Cardiac fibroblast (primary cell): ENCODE measurements around the gene AP3B1.
A peak's percentile ranks its signal among the peaks of the same experiment; 100 is the strongest.
"Not testable (repeated sequence)": the region's sequence is repeated elsewhere in the genome, so short reads cannot be mapped to it uniquely, and the experiment has no call there.

Experiments used
- DNase-seq, 2 donors: peaks; one replicate each; pipeline versions ENCODE4 v3.0.0 to v3.0.0-alpha.2; 2010; ENCODE audit warnings: low read depth in 2 of 2
- H3K4me3 ChIP-seq, 2 donors: replicated peaks in 1 of 2; 1 replicate in 1 of 2; 2 replicates in 1 of 2; pipeline ENCODE4 v1.5.1; 2011; ENCODE audit warnings: low read depth in 2 of 2, low read length in 2 of 2, mild to moderate bottlenecking in 2 of 2, moderate library complexity in 1 of 2
- TF ChIP-seq, protein P1 (sequence below): IDR thresholded peaks from one replicate; pipeline ENCODE4 v1.5.1; 2011; ENCODE audit warnings: low read depth, mild to moderate bottlenecking, low read length, inconsistent platforms

AP3B1 gene

DNA sequence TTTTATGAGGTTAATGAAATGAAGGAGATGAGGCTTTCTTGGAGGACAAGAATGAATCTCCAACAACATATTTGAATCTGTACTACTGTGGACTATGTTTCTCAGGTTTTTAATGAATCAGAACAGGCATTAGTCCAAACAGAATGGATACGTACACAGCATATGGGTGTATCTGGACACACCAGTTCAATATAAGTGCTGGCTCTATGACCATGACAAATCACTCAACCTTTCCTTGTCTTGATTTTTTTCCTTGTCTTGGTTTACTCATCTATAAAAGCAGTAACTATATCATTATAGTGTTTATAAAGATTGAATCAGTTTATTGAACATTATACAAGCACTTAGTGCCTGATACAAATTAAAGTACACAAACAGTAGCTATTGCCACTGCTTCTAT is 104.1 kb downstream of the AP3B1 start:
- TF ChIP-seq, protein P1, sequence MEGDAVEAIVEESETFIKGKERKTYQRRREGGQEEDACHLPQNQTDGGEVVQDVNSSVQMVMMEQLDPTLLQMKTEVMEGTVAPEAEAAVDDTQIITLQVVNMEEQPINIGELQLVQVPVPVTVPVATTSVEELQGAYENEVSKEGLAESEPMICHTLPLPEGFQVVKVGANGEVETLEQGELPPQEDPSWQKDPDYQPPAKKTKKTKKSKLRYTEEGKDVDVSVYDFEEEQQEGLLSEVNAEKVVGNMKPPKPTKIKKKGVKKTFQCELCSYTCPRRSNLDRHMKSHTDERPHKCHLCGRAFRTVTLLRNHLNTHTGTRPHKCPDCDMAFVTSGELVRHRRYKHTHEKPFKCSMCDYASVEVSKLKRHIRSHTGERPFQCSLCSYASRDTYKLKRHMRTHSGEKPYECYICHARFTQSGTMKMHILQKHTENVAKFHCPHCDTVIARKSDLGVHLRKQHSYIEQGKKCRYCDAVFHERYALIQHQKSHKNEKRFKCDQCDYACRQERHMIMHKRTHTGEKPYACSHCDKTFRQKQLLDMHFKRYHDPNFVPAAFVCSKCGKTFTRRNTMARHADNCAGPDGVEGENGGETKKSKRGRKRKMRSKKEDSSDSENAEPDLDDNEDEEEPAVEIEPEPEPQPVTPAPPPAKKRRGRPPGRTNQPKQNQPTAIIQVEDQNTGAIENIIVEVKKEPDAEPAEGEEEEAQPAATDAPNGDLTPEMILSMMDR, result no peak
- no peak overlapping the region for H3K4me3 ChIP-seq
- no peak for DNase-seq

DNA sequence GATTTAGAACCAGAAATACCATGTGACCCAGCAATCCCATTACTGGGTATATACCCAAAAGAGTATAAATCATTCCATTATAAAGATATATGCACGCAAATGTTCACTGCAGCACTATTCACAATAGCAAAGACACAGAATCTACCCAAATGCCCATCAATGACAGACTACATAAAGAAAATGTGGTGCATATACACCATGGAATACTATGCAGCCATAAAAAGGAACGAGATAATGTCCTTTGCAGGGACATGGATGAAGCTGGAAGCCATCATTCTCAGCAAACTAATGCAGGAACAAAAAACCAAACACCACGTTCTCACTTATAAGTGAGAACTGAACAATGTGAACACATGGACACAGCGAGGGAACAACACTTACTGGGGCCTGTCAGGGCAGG is 105.8 kb downstream of the AP3B1 start:
- H3K4me3 ChIP-seq, DNase-seq: not testable (repeated sequence)

DNA sequence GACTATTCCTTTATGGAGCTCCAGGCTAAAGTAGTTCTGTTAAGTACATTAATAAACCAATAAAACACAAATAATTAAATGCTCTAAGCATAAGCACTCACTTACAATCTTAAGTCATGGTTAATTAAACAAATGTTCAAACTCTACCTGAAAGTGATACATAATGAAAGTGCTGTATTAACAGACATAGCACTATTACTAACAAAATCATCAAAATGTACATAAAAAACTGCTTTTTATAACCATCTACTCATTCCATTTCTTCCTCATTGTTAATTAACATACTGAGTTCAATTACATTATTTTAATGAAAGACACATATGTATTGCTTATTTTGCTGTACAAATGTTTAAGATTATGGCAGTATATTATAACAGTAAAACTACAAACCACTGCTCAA is 107.3 kb downstream of the AP3B1 start:
- TF ChIP-seq, protein P1, result no peak
- no peak for DNase-seq
- H3K4me3 ChIP-seq, result no peak overlapping the region

DNA sequence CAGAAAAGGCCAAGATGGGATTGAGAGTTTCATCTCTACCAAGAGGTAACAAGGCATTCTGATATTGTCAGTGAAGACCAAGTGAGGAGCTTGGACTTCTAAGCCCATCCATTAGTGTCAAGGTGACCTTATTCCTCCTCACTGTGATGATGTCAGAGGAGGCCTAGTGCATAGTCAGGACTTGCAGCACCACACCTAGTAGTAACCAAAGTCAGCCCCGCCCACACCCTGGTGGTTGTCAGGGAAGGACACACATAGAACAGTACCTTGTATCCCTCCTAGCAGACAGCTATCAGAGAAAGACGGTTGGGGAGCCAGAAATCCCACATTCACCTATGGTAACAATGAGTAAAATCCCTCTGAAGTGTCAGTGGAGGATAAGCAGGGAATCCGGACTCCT is 111.7 kb downstream of the AP3B1 start:
- TF ChIP-seq, protein P1, result no peak
- no peak for DNase-seq
- no peak overlapping the region for H3K4me3 ChIP-seq

DNA sequence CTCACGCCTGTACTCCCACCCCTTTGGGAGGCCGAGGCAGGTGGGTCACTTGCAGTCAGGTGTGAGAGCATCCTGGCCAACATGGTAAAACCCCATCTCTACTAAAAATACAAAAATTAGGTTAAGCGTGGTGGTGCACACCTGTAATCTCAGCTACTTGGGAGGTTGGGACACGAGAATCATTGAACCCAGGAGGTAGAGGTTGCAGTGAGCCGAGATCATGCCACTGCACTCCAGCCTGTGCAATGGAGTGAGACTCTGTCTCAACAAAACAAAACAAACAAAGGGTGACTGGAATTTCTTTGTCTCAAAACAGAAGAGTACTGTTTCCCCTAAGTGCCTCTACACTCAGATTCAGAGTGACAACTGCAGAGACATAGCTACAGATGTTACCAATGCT is 116.1 kb downstream of the AP3B1 start:
- no peak for DNase-seq
- TF ChIP-seq, protein P1, result no peak
- no peak overlapping the region for H3K4me3 ChIP-seq

DNA sequence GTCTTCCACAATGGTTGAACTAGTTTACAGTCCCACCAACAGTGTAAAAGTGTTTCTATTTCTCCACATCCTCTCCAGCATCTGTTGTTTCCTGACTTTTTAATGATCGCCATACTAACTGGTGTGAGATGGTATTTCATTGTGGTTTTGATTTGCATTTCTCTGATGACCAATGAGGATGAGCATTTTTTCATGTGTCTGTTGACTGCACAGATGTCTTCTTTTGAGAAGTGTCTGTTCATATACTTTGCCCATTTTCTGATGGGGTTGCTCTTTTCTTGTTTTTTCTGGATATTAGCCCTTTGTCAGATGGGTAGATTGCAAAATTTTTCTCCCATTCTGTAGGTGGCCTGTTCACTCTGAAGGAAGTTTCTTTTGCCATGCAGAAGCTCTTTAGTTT is 124.2 kb downstream of the AP3B1 start:
- not testable (repeated sequence) for H3K4me3 ChIP-seq, DNase-seq

DNA sequence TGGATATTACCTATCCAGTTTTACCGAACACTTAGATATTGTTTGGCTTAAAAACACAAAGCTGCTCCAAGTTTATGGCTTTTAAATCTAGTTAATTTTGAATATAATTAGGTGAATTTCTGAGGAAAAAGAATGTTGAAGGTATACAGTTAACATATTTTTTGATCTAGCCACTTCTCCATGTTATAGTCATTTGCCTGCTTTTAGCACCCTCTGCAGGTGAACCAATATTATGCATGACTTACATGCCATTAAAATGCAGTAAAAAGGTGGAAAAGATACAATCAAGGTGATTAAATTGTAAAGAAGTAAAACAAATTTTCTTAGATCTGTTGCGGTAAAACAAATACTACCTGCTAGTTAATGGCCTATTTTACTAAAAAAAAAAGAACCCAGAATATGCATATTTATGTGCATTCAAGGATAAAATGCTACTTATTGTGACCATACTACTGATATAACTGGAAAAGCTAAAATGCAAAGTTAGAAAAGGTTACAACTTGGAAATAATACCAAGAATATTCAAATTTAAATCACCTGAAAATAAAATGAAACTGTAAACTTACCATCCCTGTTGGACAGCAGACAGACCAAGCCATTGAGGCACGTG is 132.1 kb downstream of the AP3B1 start:
- H3K4me3 ChIP-seq, result no peak overlapping the region
- TF ChIP-seq, protein P1, result peak; percentile 52
- peak; percentile 64 to 65 for DNase-seq

DNA sequence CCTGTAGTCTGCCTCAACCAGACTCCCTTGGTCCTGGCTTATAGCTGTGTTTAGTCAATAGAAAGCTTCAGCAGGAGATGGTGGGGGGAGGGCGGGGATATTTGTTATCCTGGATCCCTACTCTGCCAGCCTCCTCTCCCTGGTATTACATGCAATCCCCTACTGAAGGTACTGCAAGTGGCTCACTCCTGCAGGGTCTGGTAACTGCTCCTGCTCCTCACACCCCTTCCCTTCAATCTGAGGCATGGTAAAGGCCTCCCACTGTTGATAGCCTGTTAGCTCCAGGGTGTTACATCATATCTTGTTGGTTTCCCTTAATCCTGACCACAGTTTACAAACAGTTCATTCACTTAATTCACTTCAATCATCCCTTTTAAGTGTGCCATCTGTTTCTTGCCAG is 137.5 kb downstream of the AP3B1 start:
- H3K4me3 ChIP-seq, result no peak overlapping the region
- TF ChIP-seq, protein P1, result no peak
- no peak for DNase-seq
